Suprapubic skin (tissue), 4 donors: ENCODE results near the gene MARCO.

Source experiments
- CTCF ChIP-seq, 2 donors: fragments of 200-600 bp in 1 of 2; fragments of 450-650 bp in 1 of 2; sonication (generic) in 1 of 2; IDR thresholded peaks; one replicate each; pipeline ENCODE4 v1.5.1; 2016 to 2019; ENCODE audit warnings: antibody characterized with exemption in 2 of 2, mild to moderate bottlenecking in 1 of 2, moderate library complexity in 1 of 2
- EP300 ChIP-seq: sonication (generic); formaldehyde crosslinking; IDR thresholded peaks from one replicate; pipeline ENCODE4 v1.6.1; 2017; ENCODE audit warnings: antibody characterized with exemption
- POLR2A ChIP-seq, 2 donors: fragments of 450-650 bp; IDR thresholded peaks; one replicate each; pipeline ENCODE4 v1.6.1; 2017; ENCODE audit warnings: antibody characterized with exemption in 2 of 2, mild to moderate bottlenecking in 2 of 2, moderate library complexity in 2 of 2
- POLR2AphosphoS5 ChIP-seq, 3 donors: sonication (generic); formaldehyde crosslinking; IDR thresholded peaks; one replicate each; pipeline ENCODE4 v1.6.1; 2017; ENCODE audit warnings: antibody characterized with exemption in 3 of 3

DNA sequence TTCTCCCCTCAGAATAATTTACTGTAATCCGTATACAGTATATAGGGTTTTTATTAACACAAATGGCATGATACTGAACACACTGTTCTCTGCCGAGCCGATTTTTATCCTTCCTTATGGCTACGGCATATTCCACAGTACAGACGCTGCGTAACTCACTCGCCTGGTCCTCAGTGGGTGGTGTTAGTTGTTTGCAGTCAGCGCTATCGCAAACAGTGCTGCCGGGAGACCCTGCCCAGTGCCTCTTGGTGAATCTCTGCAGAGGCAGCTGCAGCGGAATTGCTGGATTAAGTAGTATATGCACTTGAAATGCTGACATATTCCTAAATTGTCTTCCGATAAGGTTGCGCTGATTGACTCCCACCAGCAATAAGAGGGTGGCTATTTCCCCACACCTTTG, 73.9 kb downstream of the MARCO start:
- TF ChIP-seq POLR2A (IDR thresholded peaks at IDR 0.05): no peak
- no peak for TF ChIP-seq CTCF (IDR thresholded peaks at IDR 0.05)
- TF ChIP-seq POLR2AphosphoS5 (IDR thresholded peaks at IDR 0.05): no peak
- TF ChIP-seq EP300: no peak
